ENCODE measurements around the gene PTTG1. TPM values are rescaled to one million over a fixed set of nuclear protein-coding genes. Genes with fewer than 3 reads are reported as not detected.
"Not testable (repeated sequence)": the region's sequence is repeated elsewhere in the genome, so short reads cannot be mapped to it uniquely, and the experiment has no call there.

The PTTG1 gene
- total and polyA plus RNA-seq, 12 donors, result 2.2 to 56.3 (median 6.0) TPM

- Histone ChIP-seq H3K9me3 (replicated peaks in 1 of 3) (no peaks in the 10 kb centered on the region), H3K36me3 (replicated peaks in 1 of 2) (no peaks in the 10 kb centered on the region), H3K27me3 (peaks cover 6% of the 10 kb centered on the region), H3K4me1 (replicated peaks in 1 of 2) (peaks cover 4 to 7% of the 10 kb centered on the region in 2 donors), H3K27ac (no peak overlapping the region), H3K4me3 (no peak overlapping the region)
- intact Hi-C loops (cut with DNase I), result no loop called here
- no peak for DNase-seq
- WGBS, 4 donors, result 86 to 89% (median 88%) methylated on average over 4 of the region's 4 CpGs
- TF ChIP-seq CTCF (IDR thresholded peaks at IDR 0.05) (no peak), POLR2A (IDR thresholded peaks at IDR 0.05) (no peak)
Measured at GRCh38 chr5:160436017-160436416, 14.4 kb downstream of the PTTG1 start.

DNA sequence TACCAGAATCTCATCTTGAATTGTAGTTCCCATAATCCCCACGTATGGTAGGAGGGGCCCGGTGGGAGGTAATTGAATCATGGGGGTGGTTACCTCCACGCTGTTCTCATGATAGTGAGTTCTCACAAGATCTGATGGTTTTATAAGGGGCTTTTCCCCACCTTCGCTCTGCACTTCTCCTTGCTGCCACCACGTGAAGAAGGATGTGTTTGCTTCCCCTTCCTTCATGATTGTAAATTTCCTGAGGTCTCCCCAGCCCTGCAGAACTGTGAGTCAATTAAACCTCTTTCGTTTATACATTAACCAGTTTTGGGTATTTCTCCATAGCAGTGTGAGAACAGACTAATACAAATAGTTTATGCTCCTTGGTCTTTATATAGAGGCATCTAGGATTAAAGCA lies 15.0 kb downstream of the PTTG1 start:
- H3K9me3 ChIP-seq (replicated peaks in 1 of 3); H3K27me3 ChIP-seq; DNase-seq; H3K4me3 ChIP-seq; intact Hi-C loops (cut with DNase I); H3K4me1 ChIP-seq (replicated peaks in 1 of 2); H3K36me3 ChIP-seq (replicated peaks in 1 of 2); H3K27ac ChIP-seq: not testable (repeated sequence)
- whole genome bisulfite sequencing, 4 donors, result 37 to 47% (median 41%) methylated on average over 6 of the region's 6 CpGs

DNA sequence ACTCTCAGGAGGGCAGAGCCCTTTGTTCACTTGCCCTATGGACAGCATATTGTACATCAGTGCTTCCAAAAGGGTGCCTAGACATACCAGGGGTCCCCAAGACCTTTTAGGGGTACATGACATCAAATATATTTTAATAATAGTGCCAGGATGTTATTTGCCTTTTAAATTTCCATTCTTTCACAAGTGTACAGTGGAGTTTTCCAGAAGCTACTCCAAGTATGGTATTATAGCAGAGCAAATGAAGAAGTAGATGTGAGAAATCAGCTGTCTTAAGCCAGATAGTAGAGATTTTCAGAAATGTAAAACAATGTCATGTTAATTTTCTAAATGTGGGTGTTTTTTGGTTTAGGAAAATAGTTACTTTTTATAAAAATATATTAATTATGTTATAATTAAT lies 15.6 kb downstream of the PTTG1 start:
- Histone ChIP-seq H3K9me3 (replicated peaks in 1 of 3) (no peaks in the 10 kb centered on the region), H3K4me3 (no peak overlapping the region), H3K36me3 (replicated peaks in 1 of 2) (no peaks in the 10 kb centered on the region), H3K27ac (no peak overlapping the region), H3K27me3 (peaks cover 6% of the 10 kb centered on the region), H3K4me1 (replicated peaks in 1 of 2) (peaks cover 4 to 7% of the 10 kb centered on the region in 2 donors)
- intact Hi-C loops (cut with DNase I), result no loop called here
- DNase-seq, result no peak
- no peak for TF ChIP-seq CTCF (IDR thresholded peaks at IDR 0.05)
- no peak for TF ChIP-seq POLR2A (IDR thresholded peaks at IDR 0.05)

- 3 to 6% (median 3%) methylated on average over 13 to 18 of the region's 18 CpGs for WGBS, 4 donors
- intact Hi-C loops (cut with DNase I), result no loop called here
- TF ChIP-seq CTCF (IDR thresholded peaks at IDR 0.05), result peak; percentile 41 to 66 (median 58)
- no peak for TF ChIP-seq POLR2A (IDR thresholded peaks at IDR 0.05)
- H3K4me1 ChIP-seq (replicated peaks in 1 of 2), result peaks cover 4 to 7% of the 10 kb centered on the region in 2 donors
- H3K27ac ChIP-seq, result peak overlapping the region in 1 of 5 donors; percentile 50
- no peaks in the 10 kb centered on the region for H3K36me3 ChIP-seq (replicated peaks in 1 of 2)
- peak; percentile 33 to 70 (median 44) for DNase-seq
- H3K9me3 ChIP-seq (replicated peaks in 1 of 3), result no peaks in the 10 kb centered on the region
- H3K27me3 ChIP-seq, result peaks cover 6% of the 10 kb centered on the region
- H3K4me3 ChIP-seq, result peak overlapping the region in 2 of 4 donors; percentile 20 to 62
Measured at GRCh38 chr5:160438316-160439204, 16.9 kb downstream of the PTTG1 start.
